WERI-Rb-1 (cell line): ENCODE results near the gene CLECL1.

Source experiments
- DNase-seq: peaks from one replicate; pipeline ENCODE4 v3.0.0-alpha.2; 2020
- H3K27ac ChIP-seq: fragments of 250-450 bp; sonication (Bioruptor Pico); 2 replicates; pipeline ENCODE4 v1.5.1; 2020; ENCODE audit warnings: mild to moderate bottlenecking, moderate library complexity
- H3K27me3 ChIP-seq: fragments of 250-450 bp; sonication (Bioruptor Pico); 2 replicates; pipeline ENCODE4 v1.5.1; 2021; ENCODE audit warnings: mild to moderate bottlenecking, low read depth, moderate library complexity; ENCODE audit not compliant: insufficient read depth, severe bottlenecking
- H3K36me3 ChIP-seq: fragments of 250-450 bp; sonication (Bioruptor Pico); 2 replicates; pipeline ENCODE4 v1.5.1; 2020; ENCODE audit warnings: mild to moderate bottlenecking, moderate library complexity
- H3K4me3 ChIP-seq: 2 replicates; pipeline ENCODE4 v1.5.1; 2011; ENCODE audit warnings: low read depth, mild to moderate bottlenecking, control low read depth, low read length
- H3K9me3 ChIP-seq: fragments of 250-450 bp; sonication (Bioruptor Pico); 2 replicates; pipeline ENCODE4 v1.5.1; 2021; ENCODE audit warnings: mild to moderate bottlenecking, moderate library complexity; ENCODE audit not compliant: severe bottlenecking
- TF ChIP-seq, protein P1 (sequence below): IDR thresholded peaks from 2 replicates; pipeline ENCODE4 v1.5.1; 2011; ENCODE audit warnings: low read depth, mild to moderate bottlenecking, control low read depth, inconsistent platforms, low read length

The CLECL1 gene

DNA sequence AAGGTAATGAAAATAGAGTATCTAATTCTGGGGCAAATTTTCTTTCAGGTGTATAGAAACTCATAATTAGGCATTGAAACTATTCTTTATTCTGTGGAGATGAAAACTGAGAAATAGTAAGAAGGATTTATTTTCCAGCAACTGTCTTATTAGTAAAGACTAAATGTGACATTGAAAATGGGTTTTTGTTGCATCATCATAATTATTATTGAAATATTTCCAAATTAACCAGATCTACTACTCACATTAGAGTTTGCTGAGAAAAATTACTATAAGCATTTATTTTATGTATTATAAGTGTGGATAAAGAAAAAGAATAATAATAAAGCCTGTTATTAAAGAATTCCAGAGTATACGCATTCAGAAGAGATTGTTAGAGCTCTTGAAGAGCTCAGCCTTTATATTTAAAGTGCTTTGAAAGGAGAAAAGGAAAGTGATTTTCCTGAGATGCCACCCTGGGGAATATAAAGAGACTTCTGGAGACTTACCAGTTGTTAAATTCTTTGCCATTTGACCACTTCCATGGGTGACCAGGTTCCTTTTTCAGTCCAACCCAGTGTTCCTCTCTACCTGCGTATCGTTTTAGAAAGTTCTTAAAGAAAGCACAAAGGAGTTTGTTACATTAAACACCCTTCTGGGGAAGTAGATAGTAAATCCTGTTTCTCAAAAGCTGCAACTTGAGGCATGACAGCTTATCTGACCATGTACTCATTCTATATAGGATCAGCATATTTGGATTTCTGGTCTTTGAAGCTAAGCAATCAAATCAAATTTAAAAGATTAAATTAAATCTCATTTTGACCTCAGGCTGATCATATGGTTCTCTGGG, 21.4 kb upstream of the CLECL1 start:
- DNase-seq: no peak
- H3K36me3 ChIP-seq: no peaks in the 10 kb centered on the region
- TF ChIP-seq, protein P1, sequence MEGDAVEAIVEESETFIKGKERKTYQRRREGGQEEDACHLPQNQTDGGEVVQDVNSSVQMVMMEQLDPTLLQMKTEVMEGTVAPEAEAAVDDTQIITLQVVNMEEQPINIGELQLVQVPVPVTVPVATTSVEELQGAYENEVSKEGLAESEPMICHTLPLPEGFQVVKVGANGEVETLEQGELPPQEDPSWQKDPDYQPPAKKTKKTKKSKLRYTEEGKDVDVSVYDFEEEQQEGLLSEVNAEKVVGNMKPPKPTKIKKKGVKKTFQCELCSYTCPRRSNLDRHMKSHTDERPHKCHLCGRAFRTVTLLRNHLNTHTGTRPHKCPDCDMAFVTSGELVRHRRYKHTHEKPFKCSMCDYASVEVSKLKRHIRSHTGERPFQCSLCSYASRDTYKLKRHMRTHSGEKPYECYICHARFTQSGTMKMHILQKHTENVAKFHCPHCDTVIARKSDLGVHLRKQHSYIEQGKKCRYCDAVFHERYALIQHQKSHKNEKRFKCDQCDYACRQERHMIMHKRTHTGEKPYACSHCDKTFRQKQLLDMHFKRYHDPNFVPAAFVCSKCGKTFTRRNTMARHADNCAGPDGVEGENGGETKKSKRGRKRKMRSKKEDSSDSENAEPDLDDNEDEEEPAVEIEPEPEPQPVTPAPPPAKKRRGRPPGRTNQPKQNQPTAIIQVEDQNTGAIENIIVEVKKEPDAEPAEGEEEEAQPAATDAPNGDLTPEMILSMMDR: no peak
- H3K27ac ChIP-seq: no peak overlapping the region
- no peaks in the 10 kb centered on the region for H3K9me3 ChIP-seq
- H3K27me3 ChIP-seq: no peaks in the 10 kb centered on the region
- no peak overlapping the region for H3K4me3 ChIP-seq

DNA sequence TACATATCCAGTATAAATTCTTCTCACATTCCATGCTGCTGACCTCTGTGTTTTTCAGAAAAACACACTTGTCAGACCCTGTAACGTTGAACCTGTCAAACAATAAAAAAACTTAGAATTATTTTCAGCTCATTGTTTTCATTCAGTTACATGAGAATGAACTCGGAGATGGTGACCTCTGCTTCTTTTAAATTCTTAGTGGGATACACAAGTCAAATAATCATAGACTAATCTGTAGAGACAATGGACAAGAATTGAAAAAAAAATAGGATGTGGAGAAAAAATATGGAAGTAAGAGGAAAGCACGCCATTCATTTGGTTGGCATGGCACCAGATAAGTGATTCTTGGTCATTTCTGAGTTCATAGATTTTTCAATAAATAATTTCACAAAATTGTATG, 20.6 kb upstream of the CLECL1 start:
- no peaks in the 10 kb centered on the region for H3K9me3 ChIP-seq
- H3K27me3 ChIP-seq: no peaks in the 10 kb centered on the region
- H3K4me3 ChIP-seq: no peak overlapping the region
- no peaks in the 10 kb centered on the region for H3K36me3 ChIP-seq
- no peak overlapping the region for H3K27ac ChIP-seq
- TF ChIP-seq, protein P1: no peak
- no peak for DNase-seq

DNA sequence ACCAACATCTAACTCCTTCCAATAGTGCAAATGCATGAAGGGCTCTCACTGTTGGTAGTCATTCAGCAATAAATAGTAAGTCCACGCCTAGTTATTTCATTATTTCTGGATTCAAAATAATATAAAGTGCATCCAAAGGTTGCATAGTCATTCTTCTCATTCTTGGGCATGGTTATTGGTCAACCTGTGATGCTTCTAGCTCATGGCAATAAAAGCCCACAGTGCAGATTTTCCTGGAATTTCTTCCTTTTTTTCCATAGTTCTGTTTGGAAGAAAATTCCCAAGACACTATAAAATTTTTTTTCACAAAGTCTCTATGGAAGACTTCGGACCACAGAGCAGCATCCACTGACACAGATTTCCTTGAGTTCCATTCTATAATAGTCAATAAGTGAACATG, 20.2 kb upstream of the CLECL1 start:
- DNase-seq: no peak
- H3K9me3 ChIP-seq: no peaks in the 10 kb centered on the region
- no peak overlapping the region for H3K27ac ChIP-seq
- H3K36me3 ChIP-seq: no peaks in the 10 kb centered on the region
- H3K4me3 ChIP-seq: no peak overlapping the region
- no peaks in the 10 kb centered on the region for H3K27me3 ChIP-seq
- TF ChIP-seq, protein P1: no peak

DNA sequence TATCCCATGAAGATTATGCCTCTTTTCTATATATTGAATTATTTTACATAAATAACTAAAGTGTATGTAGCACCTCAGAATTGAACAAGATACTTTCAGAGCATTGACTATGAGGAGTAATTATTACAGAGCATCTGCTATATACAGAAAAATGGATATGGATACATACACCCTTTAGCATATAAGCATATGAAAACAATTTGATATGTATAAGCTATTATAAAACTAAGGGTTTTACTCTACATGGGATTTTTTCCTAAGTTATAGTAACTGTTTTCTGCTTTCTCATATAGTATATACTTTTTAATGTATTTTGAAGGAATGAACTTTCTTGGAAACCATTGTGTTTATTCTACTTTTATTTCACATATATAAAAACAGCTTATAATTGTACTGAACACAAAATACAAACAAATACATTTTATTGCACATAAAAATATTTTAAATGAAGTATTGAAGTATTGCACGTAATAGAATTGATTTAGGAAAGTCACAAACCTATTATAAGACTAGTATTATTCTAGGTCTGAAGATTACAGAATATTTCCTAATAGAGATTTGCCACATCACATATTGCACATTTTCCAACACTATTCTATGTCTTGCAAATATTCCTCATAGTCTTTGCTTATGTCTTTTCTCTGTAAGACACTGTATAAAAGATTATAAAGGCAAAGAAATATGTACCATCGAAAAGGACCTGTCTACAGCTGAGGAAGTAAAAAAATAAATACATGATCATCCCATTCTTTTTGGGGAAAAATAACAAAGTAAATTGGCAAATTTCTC, 19.4 kb upstream of the CLECL1 start:
- no peak for DNase-seq

DNA sequence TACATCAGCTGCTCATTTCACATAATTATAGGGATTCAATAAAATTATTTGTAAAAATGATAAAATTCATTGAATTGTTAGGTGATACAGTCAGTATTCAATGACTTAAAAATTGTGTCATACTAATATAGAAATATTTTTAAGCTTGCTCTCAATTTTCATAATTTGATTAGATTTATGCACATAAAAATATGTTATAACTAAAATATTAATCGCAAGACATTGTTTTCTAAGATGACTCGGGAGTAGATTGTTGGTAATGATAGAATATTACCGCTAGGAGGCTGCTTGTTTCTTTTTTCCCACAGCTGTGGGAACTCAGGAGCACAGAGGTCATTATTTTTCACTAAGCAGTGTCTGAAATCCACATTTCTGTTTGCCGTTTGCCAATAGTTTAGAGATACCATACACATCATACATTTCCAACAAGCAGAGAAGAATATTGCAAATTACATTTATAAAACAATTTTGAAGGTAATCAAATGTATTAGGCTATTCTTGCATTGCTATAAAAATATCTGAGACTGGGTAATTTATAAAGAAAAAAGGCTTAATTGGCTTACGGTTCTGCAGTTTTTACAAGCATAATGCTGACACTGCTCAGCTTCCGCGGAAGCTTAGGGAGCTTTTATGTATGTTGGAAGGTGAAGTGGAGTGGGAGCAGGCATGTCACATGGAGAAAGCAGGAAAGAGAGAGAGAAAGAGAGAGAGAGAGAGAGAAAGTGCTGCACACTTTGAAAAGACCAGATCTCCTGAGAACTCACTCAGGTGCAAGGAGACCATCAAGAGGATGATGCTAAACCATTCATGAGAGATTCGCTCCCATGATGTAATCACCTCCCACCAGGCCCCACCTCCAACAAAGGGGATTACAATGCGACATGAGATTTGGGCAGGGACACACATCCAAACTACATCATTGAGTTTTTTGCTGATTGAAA, 18.6 kb upstream of the CLECL1 start:
- H3K27me3 ChIP-seq: no peaks in the 10 kb centered on the region
- no peaks in the 10 kb centered on the region for H3K9me3 ChIP-seq
- TF ChIP-seq, protein P1: no peak
- DNase-seq: no peak
- peak overlapping the region; percentile 10; the same call in 1 of the 2 replicates for H3K4me3 ChIP-seq
- H3K27ac ChIP-seq: no peak overlapping the region
- no peaks in the 10 kb centered on the region for H3K36me3 ChIP-seq

More for the DNA sequence above, 19.4 kb upstream of the CLECL1 start:
- no peak overlapping the region for H3K27ac ChIP-seq
- H3K9me3 ChIP-seq: no peaks in the 10 kb centered on the region
- TF ChIP-seq, protein P1: no peak
- no peaks in the 10 kb centered on the region for H3K36me3 ChIP-seq
- no peak overlapping the region for H3K4me3 ChIP-seq
- H3K27me3 ChIP-seq: no peaks in the 10 kb centered on the region
